WTC11 (cell line): ENCODE results near the gene ZNF277. TPM values are rescaled to one million over a fixed set of nuclear protein-coding genes. Genes with fewer than 3 reads are reported as not detected.

Experiments used
- ATAC-seq: fragments of 200-7000 bp; cut with Tn5 transposase; 2 replicates; pipeline ENCODE4 v1.10.0; 2021; ENCODE audit warnings: mild to moderate bottlenecking, moderate library complexity
- CTCF ChIA-PET: fragments of 300-600 bp; sonication (Branson Sonifier 250); formaldehyde crosslinking; loops from one replicate; lab custom pipeline; 2021; ENCODE audit warnings: antibody characterized with exemption; lab: Charles Lee
- POLR2A ChIA-PET: fragments of 350-600 bp; sonication (Branson Sonifier 250); formaldehyde crosslinking; loops from one replicate; lab custom pipeline; 2021; ENCODE audit warnings: antibody characterized with exemption; lab: Charles Lee
- DNase-seq: peaks from one replicate; pipeline ENCODE4 v3.0.0; 2021; ENCODE audit warnings: low spot score
- H3K27ac Mint-ChIP-seq: 2 replicates; pipeline ENCODE4 v1.8.0; 2021; ENCODE audit warnings: mixed read lengths
- H3K27me3 Mint-ChIP-seq: 2 replicates; pipeline ENCODE4 v1.8.0; 2021; ENCODE audit warnings: low read depth, mild to moderate bottlenecking, moderate library complexity, mixed read lengths
- H3K36me3 Mint-ChIP-seq: 2 replicates; pipeline ENCODE4 v1.8.0; 2021; ENCODE audit warnings: mixed read lengths
- H3K4me1 Mint-ChIP-seq: 2 replicates; pipeline ENCODE4 v1.8.0; 2022; ENCODE audit warnings: mixed read lengths
- H3K4me3 Mint-ChIP-seq: 2 replicates; pipeline ENCODE4 v1.8.0; 2021; ENCODE audit warnings: mild to moderate bottlenecking, moderate library complexity, mixed read lengths
- H3K9me3 Mint-ChIP-seq: 2 replicates; pipeline ENCODE4 v1.8.0; 2021; ENCODE audit warnings: mixed read lengths
- CDX4 ChIP-seq: fragments of 250-450 bp; sonication (Bioruptor Pico); IDR thresholded peaks from 2 replicates; pipeline ENCODE4 v1.9.0; 2021; ENCODE audit warnings: moderate library complexity, mild to moderate bottlenecking, inconsistent platforms, borderline replicate concordance
- EMX1 ChIP-seq: fragments of 250-450 bp; sonication (Bioruptor Pico); IDR thresholded peaks from 2 replicates; pipeline ENCODE4 v1.8.0; 2021; ENCODE audit warnings: mild to moderate bottlenecking
- ETV6 ChIP-seq: sonication (generic); formaldehyde crosslinking; IDR thresholded peaks from 2 replicates; pipeline ENCODE4 v1.8.1; 2022; ENCODE audit warnings: mild to moderate bottlenecking, missing genetic modification reagents
- FOXP4 ChIP-seq: sonication (generic); formaldehyde crosslinking; IDR thresholded peaks from 2 replicates; pipeline ENCODE4 v1.8.0; 2022; ENCODE audit warnings: mild to moderate bottlenecking, missing genetic modification reagents
- GTF2I ChIP-seq: fragments of 250-450 bp; sonication (Bioruptor Pico); conservative IDR thresholded peaks from 2 replicates; pipeline ENCODE4 v1.4.0; 2021; ENCODE audit warnings: mild to moderate bottlenecking
- JAZF1 ChIP-seq: fragments of 250-450 bp; sonication (Bioruptor Pico); IDR thresholded peaks from 2 replicates; pipeline ENCODE4 v1.9.0; 2021; ENCODE audit warnings: moderate library complexity, mild to moderate bottlenecking, inconsistent platforms
- JUN ChIP-seq: sonication (generic); formaldehyde crosslinking; IDR thresholded peaks from 2 replicates; pipeline ENCODE4 v1.8.0; 2023; ENCODE audit warnings: mild to moderate bottlenecking, missing genetic modification reagents
- NR3C1 ChIP-seq: sonication (generic); formaldehyde crosslinking; conservative IDR thresholded peaks from 2 replicates; pipeline ENCODE4 v1.8.1; 2023; ENCODE audit warnings: low read depth, mild to moderate bottlenecking, missing genetic modification reagents
- OVOL2 ChIP-seq: fragments of 250-450 bp; sonication (Bioruptor Pico); IDR thresholded peaks from 2 replicates; pipeline ENCODE4 v1.9.0; 2021; ENCODE audit warnings: mild to moderate bottlenecking, borderline replicate concordance
- RELA ChIP-seq: sonication (generic); formaldehyde crosslinking; IDR thresholded peaks from 2 replicates; pipeline ENCODE4 v1.8.1; 2022; ENCODE audit warnings: missing genetic modification reagents, mild to moderate bottlenecking, borderline replicate concordance
- TCF7 ChIP-seq: sonication (generic); formaldehyde crosslinking; IDR thresholded peaks from 2 replicates; pipeline ENCODE4 v1.8.0; 2022; ENCODE audit warnings: mild to moderate bottlenecking, low read depth, missing genetic modification reagents, moderate library complexity
- TEAD4 ChIP-seq: sonication (generic); formaldehyde crosslinking; IDR thresholded peaks from 2 replicates; pipeline ENCODE4 v1.8.0; 2022; ENCODE audit warnings: mild to moderate bottlenecking, missing genetic modification reagents
- total RNA-seq: library from RNA; stranded (reverse); gene quantifications from 3 replicates; pipeline ENCODE4 v1.2.3, GENCODE V29; 2021
- TF ChIP-seq, protein P1 (sequence below): fragments of 250-450 bp; sonication (Bioruptor Pico); IDR thresholded peaks from 2 replicates; pipeline ENCODE4 v1.9.0; 2021; ENCODE audit warnings: mild to moderate bottlenecking, borderline replicate concordance
- TF ChIP-seq, protein P2 (sequence below): sonication (generic); formaldehyde crosslinking; IDR thresholded peaks from 2 replicates; pipeline ENCODE4 v1.8.0; 2023; ENCODE audit warnings: mild to moderate bottlenecking, missing genetic modification reagents
- TF ChIP-seq, protein P3 (sequence below): sonication (generic); formaldehyde crosslinking; IDR thresholded peaks from 2 replicates; pipeline ENCODE4 v1.8.1; 2022; ENCODE audit warnings: mild to moderate bottlenecking, moderate library complexity, missing genetic modification reagents
- TF ChIP-seq, protein P4 (sequence below): sonication (generic); formaldehyde crosslinking; IDR thresholded peaks from 2 replicates; pipeline ENCODE4 v1.8.1; 2023; ENCODE audit warnings: mild to moderate bottlenecking, missing genetic modification reagents
- TF ChIP-seq, protein P5 (sequence below): fragments of 250-450 bp; sonication (Bioruptor Pico); IDR thresholded peaks from 2 replicates; pipeline ENCODE4 v1.8.0; 2021; ENCODE audit warnings: mild to moderate bottlenecking
- TF ChIP-seq, protein P6 (sequence below): sonication (generic); formaldehyde crosslinking; IDR thresholded peaks from 2 replicates; pipeline ENCODE4 v1.8.1; 2022; ENCODE audit warnings: missing genetic modification reagents, borderline replicate concordance

ZNF277 gene
- total RNA-seq, 1 experiment from 2014 or later, result 22.5 TPM

DNA sequence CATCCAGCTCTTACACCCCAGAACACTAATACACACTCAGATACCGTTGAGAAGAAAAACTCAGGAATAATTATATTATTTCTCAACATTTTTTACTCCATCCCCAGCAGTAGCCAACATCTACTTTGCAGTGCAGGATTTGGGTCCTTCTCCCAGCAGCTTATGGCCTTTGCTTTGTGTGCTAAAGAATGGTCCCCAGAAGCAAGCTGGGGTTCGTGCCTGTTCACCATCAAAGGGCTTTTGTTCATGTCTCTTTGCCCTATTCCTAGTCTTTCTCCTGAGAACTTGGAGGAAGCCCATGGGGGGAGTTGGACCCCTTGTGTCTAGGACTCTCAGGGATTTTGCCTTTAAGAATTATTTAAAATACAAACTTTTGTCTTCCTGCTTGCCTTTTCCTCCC, 100.4 kb downstream of the ZNF277 start (continued):
- no peak for TF ChIP-seq FOXP4 (CRISPR knock-in tag)
- TF ChIP-seq, protein P1, sequence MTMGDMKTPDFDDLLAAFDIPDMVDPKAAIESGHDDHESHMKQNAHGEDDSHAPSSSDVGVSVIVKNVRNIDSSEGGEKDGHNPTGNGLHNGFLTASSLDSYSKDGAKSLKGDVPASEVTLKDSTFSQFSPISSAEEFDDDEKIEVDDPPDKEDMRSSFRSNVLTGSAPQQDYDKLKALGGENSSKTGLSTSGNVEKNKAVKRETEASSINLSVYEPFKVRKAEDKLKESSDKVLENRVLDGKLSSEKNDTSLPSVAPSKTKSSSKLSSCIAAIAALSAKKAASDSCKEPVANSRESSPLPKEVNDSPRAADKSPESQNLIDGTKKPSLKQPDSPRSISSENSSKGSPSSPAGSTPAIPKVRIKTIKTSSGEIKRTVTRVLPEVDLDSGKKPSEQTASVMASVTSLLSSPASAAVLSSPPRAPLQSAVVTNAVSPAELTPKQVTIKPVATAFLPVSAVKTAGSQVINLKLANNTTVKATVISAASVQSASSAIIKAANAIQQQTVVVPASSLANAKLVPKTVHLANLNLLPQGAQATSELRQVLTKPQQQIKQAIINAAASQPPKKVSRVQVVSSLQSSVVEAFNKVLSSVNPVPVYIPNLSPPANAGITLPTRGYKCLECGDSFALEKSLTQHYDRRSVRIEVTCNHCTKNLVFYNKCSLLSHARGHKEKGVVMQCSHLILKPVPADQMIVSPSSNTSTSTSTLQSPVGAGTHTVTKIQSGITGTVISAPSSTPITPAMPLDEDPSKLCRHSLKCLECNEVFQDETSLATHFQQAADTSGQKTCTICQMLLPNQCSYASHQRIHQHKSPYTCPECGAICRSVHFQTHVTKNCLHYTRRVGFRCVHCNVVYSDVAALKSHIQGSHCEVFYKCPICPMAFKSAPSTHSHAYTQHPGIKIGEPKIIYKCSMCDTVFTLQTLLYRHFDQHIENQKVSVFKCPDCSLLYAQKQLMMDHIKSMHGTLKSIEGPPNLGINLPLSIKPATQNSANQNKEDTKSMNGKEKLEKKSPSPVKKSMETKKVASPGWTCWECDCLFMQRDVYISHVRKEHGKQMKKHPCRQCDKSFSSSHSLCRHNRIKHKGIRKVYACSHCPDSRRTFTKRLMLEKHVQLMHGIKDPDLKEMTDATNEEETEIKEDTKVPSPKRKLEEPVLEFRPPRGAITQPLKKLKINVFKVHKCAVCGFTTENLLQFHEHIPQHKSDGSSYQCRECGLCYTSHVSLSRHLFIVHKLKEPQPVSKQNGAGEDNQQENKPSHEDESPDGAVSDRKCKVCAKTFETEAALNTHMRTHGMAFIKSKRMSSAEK (CRISPR knock-in tag), result no peak
- TF ChIP-seq JUN, result no peak
- TF ChIP-seq, protein P2, sequence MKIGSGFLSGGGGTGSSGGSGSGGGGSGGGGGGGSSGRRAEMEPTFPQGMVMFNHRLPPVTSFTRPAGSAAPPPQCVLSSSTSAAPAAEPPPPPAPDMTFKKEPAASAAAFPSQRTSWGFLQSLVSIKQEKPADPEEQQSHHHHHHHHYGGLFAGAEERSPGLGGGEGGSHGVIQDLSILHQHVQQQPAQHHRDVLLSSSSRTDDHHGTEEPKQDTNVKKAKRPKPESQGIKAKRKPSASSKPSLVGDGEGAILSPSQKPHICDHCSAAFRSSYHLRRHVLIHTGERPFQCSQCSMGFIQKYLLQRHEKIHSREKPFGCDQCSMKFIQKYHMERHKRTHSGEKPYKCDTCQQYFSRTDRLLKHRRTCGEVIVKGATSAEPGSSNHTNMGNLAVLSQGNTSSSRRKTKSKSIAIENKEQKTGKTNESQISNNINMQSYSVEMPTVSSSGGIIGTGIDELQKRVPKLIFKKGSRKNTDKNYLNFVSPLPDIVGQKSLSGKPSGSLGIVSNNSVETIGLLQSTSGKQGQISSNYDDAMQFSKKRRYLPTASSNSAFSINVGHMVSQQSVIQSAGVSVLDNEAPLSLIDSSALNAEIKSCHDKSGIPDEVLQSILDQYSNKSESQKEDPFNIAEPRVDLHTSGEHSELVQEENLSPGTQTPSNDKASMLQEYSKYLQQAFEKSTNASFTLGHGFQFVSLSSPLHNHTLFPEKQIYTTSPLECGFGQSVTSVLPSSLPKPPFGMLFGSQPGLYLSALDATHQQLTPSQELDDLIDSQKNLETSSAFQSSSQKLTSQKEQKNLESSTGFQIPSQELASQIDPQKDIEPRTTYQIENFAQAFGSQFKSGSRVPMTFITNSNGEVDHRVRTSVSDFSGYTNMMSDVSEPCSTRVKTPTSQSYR (CRISPR knock-in tag), result no peak
- TF ChIP-seq, protein P3, sequence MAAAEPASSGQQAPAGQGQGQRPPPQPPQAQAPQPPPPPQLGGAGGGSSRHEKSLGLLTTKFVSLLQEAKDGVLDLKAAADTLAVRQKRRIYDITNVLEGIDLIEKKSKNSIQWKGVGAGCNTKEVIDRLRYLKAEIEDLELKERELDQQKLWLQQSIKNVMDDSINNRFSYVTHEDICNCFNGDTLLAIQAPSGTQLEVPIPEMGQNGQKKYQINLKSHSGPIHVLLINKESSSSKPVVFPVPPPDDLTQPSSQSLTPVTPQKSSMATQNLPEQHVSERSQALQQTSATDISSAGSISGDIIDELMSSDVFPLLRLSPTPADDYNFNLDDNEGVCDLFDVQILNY (CRISPR knock-in tag), result no peak

DNA sequence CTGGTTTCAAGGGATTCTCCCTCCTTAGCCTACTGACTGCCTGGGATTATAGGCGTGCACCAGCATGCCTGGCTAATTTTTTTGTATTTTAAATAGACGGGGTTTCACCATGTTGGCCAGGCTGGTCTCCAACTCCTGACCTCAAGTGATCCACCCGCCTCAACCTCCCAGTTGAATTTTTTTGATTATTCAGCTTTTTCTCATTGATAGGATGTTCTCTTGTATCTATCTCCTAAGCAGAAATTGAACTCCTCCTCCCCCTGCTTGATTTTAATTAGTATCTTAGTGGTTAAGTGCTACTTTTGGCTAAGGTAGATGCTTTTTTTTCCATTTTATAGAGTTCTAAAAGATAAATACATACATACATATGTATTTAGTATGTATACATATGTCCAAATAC, 101.0 kb downstream of the ZNF277 start:
- Mint-ChIP-seq H3K27me3 (no peaks in the 10 kb centered on the region), H3K9me3 (peaks cover 23% of the 10 kb centered on the region), H3K27ac (no peak overlapping the region), H3K4me1 (peaks cover 7% of the 10 kb centered on the region), H3K36me3 (peaks cover 27% of the 10 kb centered on the region), H3K4me3 (no peak overlapping the region)
- ChIA-PET CTCF (no interaction called here), POLR2A (no interaction called here)
- ATAC-seq (no peak), DNase-seq (no peak)
- TF ChIP-seq OVOL2 (no peak), TEAD4 (CRISPR knock-in tag) (no peak), CDX4 (no peak)

DNA sequence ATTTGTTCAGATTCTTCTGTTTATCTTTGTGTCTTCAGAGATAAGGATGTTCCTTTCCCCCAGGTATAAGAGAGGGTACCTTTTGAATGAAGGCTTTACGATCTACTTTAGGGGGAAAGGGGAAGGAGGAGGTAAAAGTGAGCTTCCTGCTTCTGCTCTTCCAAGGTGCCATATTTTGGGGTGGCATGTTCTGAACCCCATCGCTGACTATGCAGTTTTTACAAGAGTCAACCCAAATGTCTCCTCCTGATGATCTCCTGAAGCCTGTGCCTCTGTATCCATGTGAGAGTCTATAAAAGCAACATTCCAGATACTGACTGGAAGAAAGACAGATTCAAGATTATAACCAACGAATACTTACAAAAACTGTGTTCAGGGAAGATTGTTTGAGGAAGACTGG, 102.5 kb downstream of the ZNF277 start:
- H3K9me3 Mint-ChIP-seq, result peaks cover 23% of the 10 kb centered on the region
- H3K4me1 Mint-ChIP-seq, result no peaks in the 10 kb centered on the region
- no peak for ATAC-seq
- no peak overlapping the region for H3K4me3 Mint-ChIP-seq
- no peak for DNase-seq
- H3K27ac Mint-ChIP-seq, result no peak overlapping the region
- ChIA-PET CTCF (no interaction called here), POLR2A (no interaction called here)
- peaks cover 27% of the 10 kb centered on the region for H3K36me3 Mint-ChIP-seq
- H3K27me3 Mint-ChIP-seq, result no peaks in the 10 kb centered on the region
- TF ChIP-seq, protein P4, sequence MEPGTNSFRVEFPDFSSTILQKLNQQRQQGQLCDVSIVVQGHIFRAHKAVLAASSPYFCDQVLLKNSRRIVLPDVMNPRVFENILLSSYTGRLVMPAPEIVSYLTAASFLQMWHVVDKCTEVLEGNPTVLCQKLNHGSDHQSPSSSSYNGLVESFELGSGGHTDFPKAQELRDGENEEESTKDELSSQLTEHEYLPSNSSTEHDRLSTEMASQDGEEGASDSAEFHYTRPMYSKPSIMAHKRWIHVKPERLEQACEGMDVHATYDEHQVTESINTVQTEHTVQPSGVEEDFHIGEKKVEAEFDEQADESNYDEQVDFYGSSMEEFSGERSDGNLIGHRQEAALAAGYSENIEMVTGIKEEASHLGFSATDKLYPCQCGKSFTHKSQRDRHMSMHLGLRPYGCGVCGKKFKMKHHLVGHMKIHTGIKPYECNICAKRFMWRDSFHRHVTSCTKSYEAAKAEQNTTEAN, result no peak
- TF ChIP-seq GTF2I (CRISPR knock-in tag) (no peak), RELA (CRISPR knock-in tag) (no peak), EMX1 (no peak), NR3C1 (CRISPR knock-in tag) (no peak), TCF7 (CRISPR knock-in tag) (no peak), ETV6 (no peak), JAZF1 (CRISPR knock-in tag) (no peak)
- TF ChIP-seq, protein P5, sequence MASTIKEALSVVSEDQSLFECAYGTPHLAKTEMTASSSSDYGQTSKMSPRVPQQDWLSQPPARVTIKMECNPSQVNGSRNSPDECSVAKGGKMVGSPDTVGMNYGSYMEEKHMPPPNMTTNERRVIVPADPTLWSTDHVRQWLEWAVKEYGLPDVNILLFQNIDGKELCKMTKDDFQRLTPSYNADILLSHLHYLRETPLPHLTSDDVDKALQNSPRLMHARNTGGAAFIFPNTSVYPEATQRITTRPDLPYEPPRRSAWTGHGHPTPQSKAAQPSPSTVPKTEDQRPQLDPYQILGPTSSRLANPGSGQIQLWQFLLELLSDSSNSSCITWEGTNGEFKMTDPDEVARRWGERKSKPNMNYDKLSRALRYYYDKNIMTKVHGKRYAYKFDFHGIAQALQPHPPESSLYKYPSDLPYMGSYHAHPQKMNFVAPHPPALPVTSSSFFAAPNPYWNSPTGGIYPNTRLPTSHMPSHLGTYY (CRISPR knock-in tag), result no peak
- TF ChIP-seq, protein P6, sequence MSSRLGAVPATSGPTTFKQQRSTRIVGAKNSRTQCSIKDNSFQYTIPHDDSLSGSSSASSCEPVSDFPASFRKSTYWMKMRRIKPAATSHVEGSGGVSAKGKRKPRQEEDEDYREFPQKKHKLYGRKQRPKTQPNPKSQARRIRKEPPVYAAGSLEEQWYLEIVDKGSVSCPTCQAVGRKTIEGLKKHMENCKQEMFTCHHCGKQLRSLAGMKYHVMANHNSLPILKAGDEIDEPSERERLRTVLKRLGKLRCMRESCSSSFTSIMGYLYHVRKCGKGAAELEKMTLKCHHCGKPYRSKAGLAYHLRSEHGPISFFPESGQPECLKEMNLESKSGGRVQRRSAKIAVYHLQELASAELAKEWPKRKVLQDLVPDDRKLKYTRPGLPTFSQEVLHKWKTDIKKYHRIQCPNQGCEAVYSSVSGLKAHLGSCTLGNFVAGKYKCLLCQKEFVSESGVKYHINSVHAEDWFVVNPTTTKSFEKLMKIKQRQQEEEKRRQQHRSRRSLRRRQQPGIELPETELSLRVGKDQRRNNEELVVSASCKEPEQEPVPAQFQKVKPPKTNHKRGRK (CRISPR knock-in tag), result no peak
